Kidney capillary endothelial cell (primary cell): ENCODE results near the gene ABHD17B.
A peak's percentile ranks its signal among the peaks of the same experiment; 100 is the strongest.
"Not testable (repeated sequence)": the region's sequence is repeated elsewhere in the genome, so short reads cannot be mapped to it uniquely, and the experiment has no call there.

Experiments used
- DNase-seq: peaks from one replicate; pipeline ENCODE4 v3.0.0-alpha.2; 2018; ENCODE audit warnings: low spot score

ABHD17B gene

DNA sequence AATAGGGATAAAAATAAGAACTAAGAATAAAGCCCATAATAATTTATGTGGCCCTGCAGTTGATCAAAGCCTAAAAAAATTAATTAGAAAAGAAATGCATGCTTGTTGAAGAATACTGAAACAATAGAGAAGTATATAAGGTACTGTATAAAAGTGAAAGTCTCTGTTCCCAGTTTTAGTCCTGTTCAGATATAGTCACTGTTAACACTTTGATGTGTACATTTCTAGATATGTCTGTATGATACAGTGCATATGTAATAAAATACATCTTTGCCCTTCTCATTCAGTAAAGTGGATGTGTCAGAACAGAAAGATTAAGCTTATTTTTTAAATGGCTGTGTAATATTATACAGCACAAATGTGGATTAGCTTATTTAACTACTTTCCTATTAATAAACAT lies 4.5 kb upstream of the ABHD17B start:
- no peak for DNase-seq

GRCh38 chr9:71911908-71912335 lies 929 bp upstream of the ABHD17B start:
- no peak for DNase-seq

DNA sequence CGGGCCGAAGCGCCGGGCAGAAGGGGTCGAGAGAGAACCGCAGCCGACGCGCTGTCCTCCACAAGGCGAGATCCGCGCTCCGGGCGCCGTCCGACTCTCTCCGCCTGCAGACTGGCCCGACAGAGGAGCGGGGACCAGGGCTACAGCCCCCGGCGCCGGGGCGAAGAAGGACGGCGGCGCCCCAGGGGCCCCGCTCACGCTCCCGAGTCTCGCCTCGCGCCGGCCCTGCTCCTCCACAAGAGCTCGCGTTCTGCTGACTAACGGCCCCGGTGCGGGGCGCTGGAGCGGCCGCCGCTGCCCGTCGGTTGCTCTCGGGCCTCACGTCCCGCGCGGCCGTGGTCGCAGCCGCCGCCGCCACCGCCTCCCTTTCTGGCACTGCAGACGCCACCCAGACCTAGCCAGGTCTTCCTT lies 338 bp downstream of the ABHD17B start:
- DNase-seq, result no peak

DNA sequence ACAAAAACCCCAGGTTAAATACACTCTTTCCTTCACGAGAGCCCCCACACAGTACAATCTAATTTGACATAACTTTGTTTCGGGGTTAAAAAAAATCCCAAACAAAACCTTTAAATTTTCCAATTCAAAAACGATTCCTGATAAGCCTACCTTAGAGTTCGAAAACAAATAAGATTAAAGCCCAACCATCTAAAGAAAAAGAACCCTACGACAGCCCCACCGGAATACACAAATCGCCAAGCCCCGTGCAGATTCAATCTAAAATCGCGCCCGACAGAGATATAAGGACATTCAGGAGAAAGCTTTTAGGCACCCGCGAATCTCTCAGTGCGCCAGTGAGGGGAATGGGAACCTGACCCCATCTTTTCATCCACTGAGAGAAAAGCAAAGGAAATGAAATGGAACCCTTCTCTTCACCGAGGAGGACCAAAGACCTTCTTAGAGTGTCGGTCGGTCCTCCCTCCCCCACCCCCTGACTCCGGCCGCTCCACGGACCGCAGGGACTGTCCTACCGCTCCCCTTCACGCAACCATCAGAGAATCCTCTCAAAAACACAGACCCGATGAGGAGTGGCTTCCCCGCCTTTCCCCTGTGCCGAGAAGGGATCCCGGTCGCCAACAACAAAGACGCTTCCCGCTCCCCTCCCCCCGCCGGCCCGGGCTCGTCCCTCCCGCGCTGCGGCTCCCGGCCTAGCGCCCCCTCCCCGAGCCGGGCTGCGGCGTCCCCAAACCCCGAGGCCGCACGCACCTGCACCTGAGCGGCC lies 925 bp downstream of the ABHD17B start:
- DNase-seq, result peak; percentile 25

- DNase-seq, result no peak
These were observed 2.2 kb downstream of the ABHD17B start for GRCh38 chr9:71908825-71909224.

- DNase-seq, result no peak
These were observed 6.9 kb downstream of the ABHD17B start for GRCh38 chr9:71904076-71904475.

DNA sequence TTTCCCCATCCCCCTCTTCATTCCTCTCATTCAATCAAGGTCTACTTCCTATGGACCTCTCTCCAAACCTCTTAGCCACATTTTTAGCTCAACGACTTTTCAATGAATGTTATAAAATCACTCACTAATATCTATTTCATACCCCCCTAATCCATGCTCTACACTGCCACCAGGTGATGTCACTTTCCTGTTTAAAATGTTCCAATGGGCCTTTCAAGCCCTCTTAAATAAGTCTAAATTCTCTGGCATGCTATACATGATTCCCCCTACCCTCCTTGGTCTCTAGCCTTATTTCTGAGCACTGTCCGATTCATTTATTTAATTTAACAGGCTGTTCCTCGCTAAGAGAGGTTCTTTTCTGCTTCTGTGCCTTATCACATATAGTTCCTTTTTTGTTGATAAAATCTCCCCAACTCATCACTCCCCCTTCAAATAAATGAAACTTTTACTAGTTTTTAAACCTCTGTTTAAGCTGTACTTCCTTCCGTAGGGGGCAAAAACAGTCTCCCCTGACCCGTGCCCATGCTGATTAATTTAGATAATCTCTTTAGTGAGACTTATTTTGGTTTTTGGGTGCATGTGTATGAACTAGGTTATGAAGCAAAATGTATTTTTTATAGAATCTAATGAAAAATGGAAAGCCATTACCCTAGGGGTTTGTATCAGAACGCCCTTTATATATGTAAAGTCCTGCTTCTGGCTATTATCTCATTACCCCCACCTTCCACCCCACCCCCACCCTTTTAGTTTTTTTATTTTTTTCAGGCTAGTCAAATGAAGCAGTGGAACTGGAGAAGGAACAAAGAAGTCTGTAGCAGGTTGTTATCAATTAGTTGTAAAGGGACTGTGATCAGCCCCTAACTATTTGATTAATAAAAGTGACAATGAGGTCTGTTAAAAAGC lies 9.0 kb downstream of the ABHD17B start:
- no peak for DNase-seq

DNA sequence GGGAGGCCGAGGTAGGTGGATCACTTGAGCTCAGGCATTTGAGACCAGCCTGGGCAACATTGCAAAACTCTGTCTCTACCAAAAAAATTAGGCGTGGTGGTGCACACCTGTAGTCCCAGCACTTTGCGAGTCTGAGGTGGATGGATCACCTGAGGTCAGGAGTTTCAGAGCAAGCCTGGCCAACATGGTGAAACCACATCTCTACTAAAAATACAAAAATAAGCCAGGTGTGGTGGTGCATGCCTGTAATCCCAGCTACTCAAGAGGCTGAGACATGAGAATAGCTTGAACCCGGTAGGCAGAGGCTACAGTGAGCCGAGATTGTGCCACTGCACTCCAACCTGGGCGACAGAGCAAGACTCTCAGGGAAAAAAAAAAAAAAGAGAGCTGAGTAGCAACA lies 12.2 kb downstream of the ABHD17B start:
- DNase-seq, result not testable (repeated sequence)

DNA sequence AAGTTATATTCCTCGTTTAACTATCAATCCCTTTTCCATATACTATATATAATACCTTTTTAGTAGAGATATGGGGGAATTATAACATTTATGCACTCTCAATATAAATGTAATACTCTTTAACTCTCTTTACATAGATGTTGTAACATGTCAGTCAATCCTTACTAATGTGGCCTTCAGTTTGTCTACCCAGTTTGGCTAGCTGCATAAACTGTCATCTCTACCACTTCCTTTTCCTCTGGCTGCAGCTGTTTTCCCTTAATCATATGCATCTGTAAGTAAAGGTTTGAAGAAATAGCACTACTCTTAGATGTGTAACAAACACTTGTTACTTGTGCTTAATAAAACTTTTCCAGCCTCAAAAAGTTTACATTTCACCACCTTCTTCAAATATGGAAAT lies 13.4 kb downstream of the ABHD17B start:
- DNase-seq, result no peak

DNA sequence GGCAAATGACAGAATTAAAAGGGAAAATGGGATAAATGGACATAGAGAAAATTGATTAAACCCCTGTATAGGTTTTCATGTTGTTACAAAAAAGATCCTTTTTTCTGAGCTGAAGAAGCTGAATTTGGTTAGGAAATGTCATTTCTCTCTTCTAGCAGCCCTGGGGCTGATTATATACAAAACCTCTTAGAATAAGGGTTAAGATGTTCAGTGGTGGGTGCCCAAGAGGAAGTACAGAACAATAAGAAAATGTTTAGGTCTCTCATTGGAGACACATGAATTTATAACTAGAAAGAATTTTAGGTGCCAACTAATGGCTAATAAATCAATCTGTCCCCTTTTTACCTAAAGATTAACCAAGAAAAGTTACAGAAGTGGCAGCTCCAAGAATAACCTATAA lies 14.2 kb downstream of the ABHD17B start:
- DNase-seq, result no peak

GRCh38 chr9:71895955-71896354 lies 15.0 kb downstream of the ABHD17B start:
- DNase-seq, result no peak

DNA sequence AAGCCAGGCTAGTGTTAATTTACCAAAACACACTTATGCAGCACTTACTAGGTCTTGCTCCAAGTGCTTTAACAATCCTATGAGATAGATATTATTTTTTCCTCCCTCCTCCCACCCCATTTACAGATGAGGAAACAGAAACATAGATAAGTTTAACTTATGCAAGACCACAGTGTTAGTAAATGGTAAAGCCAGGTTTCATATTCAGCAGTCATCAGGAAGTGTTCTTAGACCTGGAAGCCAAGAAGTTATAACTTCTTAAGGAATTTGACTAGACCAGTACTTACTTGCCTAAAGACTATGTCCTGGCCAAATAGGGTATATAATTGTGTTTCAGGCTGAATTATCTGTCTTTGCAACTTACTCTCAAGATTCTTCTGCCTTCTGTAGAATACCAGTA lies 15.9 kb downstream of the ABHD17B start:
- DNase-seq, result no peak

- DNase-seq, result no peak
These were observed 19.3 kb downstream of the ABHD17B start for GRCh38 chr9:71891557-71892189.

- no peak for DNase-seq
These were observed 20.8 kb downstream of the ABHD17B start for GRCh38 chr9:71890042-71890679.

- no peak for DNase-seq
These were observed 23.6 kb downstream of the ABHD17B start for GRCh38 chr9:71887362-71887761.

DNA sequence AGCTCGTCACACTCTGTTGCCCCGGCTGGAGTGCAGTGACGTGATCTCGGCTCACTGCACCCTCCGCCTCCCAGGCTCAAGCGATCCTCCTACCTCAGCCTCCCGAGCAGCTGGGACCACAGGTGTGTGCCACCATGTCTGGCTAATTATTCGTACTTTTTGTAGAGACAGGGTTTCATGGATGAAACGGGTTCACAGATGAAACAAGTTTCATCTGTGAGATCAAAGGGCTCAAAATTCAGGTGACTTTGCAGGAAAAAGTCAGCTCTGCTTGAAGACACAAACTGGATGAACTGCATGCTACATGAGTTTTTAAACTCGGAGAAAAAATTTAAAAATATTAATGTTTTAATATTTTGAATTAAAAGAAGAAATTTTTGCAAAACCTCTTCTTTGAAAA lies 24.5 kb downstream of the ABHD17B start:
- DNase-seq, result no peak

GRCh38 chr9:71886015-71886414 lies 25.0 kb downstream of the ABHD17B start:
- no peak for DNase-seq

DNA sequence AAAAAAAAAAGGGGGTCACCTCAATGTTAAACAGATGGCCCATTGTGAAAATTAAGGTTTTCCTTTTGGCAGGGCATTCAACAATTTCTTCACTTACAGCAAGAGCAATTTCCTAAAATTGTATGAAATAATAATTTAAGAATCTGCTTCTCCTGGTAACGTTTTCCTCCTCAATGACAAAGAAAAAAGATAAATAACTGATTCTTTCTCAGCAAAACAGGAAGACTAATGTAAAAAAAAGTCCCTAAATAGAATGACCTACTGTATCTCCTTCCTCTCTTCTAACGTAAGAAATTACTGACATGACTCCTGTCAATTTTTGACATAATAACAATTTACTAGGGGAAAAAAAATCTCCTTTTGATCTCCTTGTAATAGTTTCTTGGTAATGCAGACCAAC lies 25.5 kb downstream of the ABHD17B start:
- DNase-seq, result no peak

DNA sequence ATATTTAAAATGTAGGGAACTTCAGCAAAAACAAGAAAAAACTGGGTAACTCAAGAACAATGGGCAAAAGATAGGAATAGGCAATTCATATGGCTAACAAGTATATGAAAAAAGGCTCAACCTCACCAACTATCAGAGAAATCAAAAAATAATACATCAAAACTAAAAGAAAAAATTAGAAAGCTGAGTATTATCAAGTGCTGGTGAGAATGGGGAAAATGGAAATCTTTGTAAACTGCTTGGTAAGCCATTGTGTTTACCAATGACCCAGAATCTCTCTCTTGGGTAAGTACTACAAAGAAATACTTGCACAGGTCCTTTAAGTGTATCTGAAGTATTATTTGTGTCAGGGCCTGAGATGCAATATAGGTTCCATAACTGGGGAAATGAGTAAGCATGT lies 27.0 kb downstream of the ABHD17B start:
- no peak for DNase-seq

GRCh38 chr9:71879644-71880174 lies 31.3 kb downstream of the ABHD17B start:
- no peak for DNase-seq

GRCh38 chr9:71878327-71879274 lies 32.4 kb downstream of the ABHD17B start:
- no peak for DNase-seq
